NCI-H146 treated with DMSO at 0.1 percent for 48 hours (cell line): ENCODE measurements around the gene AFAP1L2.

Source experiments
- DNase-seq: peaks from one replicate; lab custom pipeline; 2025; ENCODE audit not compliant: unreplicated experiment; lab: John Stamatoyannopoulos, UW

AFAP1L2 gene

GRCh38 chr10:114276066-114276465 lies 128.2 kb downstream of the AFAP1L2 start:
- DNase-seq = no peak

GRCh38 chr10:114274616-114275453 lies 129.5 kb downstream of the AFAP1L2 start:
- no peak for DNase-seq

GRCh38 chr10:114273910-114274309 lies 130.4 kb downstream of the AFAP1L2 start:
- no peak for DNase-seq

GRCh38 chr10:114272696-114273095 lies 131.6 kb downstream of the AFAP1L2 start:
- DNase-seq = no peak

- no peak for DNase-seq
These were observed 132.5 kb downstream of the AFAP1L2 start for GRCh38 chr10:114271779-114272167.

- no peak for DNase-seq
These were observed 133.1 kb downstream of the AFAP1L2 start for GRCh38 chr10:114271075-114271778.

GRCh38 chr10:114266521-114266920 lies 137.8 kb downstream of the AFAP1L2 start:
- DNase-seq = no peak

GRCh38 chr10:114265392-114266053 lies 138.8 kb downstream of the AFAP1L2 start:
- no peak for DNase-seq

- DNase-seq = no peak
These were observed 141.8 kb downstream of the AFAP1L2 start for GRCh38 chr10:114262496-114262895.

- DNase-seq = no peak
These were observed 143.2 kb downstream of the AFAP1L2 start for GRCh38 chr10:114261076-114261475.

- DNase-seq = no peak
These were observed 143.9 kb downstream of the AFAP1L2 start for GRCh38 chr10:114260366-114260765.

GRCh38 chr10:114259824-114260223 lies 144.5 kb downstream of the AFAP1L2 start:
- DNase-seq = no peak

GRCh38 chr10:114258274-114258840 lies 145.9 kb downstream of the AFAP1L2 start:
- DNase-seq = no peak

GRCh38 chr10:114257498-114257897 lies 146.8 kb downstream of the AFAP1L2 start:
- no peak for DNase-seq

- no peak for DNase-seq
These were observed 147.5 kb downstream of the AFAP1L2 start for GRCh38 chr10:114256822-114257221.

- no peak for DNase-seq
These were observed 148.1 kb downstream of the AFAP1L2 start for GRCh38 chr10:114256008-114256765.

- no peak for DNase-seq
These were observed 149.1 kb downstream of the AFAP1L2 start for GRCh38 chr10:114255227-114255626.

- DNase-seq = no peak
These were observed 151.4 kb downstream of the AFAP1L2 start for GRCh38 chr10:114252883-114253282.

- no peak for DNase-seq
These were observed 152.2 kb downstream of the AFAP1L2 start for GRCh38 chr10:114252092-114252491.

- no peak for DNase-seq
These were observed 153.6 kb downstream of the AFAP1L2 start for GRCh38 chr10:114250716-114251115.

GRCh38 chr10:114250236-114250635 lies 154.1 kb downstream of the AFAP1L2 start:
- DNase-seq = no peak
